ENCODE results near the gene LHCGR. TPM values are rescaled to one million over a fixed set of nuclear protein-coding genes. Genes with fewer than 3 reads are reported as not detected.

Gene LHCGR
- total and polyA plus RNA-seq, 2 experiments from 2014 or later, result 0.23 TPM; not detected in 1

DNA sequence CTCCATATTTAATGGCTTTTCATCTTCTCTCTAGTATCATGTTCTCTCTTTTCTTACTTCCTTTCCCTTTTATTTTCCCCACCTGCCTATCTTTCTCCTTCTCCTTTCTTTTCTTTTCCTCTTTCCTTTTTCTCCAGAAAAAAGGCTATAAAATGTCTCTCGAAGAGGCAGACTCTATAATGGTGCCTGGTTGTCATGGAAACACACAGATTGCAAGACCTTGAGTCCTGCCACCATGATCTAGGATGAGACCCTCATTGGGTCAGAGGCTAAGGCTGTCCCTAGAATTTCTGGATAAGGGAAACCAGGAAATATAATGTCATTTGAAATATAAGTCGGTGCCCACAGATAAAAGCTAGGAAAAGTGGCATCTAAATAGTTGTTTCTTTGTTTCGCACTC lies 36.5 kb upstream of the LHCGR start:
- no peak overlapping the region for H3K4me3 ChIP-seq
- WGBS (ENCODE audit: low lambda C conversion rate, missing lambda C conversion rate), result 84% methylated on average over 3 of the region's 3 CpGs

GRCh38 chr2:48790407-48791170 lies 35.1 kb upstream of the LHCGR start:
- H3K36me3 ChIP-seq (replicated peaks; ENCODE audit: insufficient read depth, low read depth), result no peaks in the 10 kb centered on the region
- no peak overlapping the region for H3K4me2 ChIP-seq
- WGBS (ENCODE audit: low lambda C conversion rate, missing lambda C conversion rate), result 80% methylated on average over 13 of the region's 13 CpGs
- no peaks in the 10 kb centered on the region for H3K79me2 ChIP-seq
- no peaks in the 10 kb centered on the region for H3K9me3 ChIP-seq (ENCODE audit: low read depth)
- H4K20me1 ChIP-seq (ENCODE audit: insufficient read depth, poor library complexity, severe bottlenecking), result no peaks in the 10 kb centered on the region
- DNase-seq (ENCODE audit: low spot score), result no peak
- no peaks in the 10 kb centered on the region for H3K27me3 ChIP-seq
- H3K4me3 ChIP-seq, result no peak overlapping the region
- no peak overlapping the region for H2AFZ ChIP-seq
- H3K4me1 ChIP-seq (ENCODE audit: insufficient read depth), result no peaks in the 10 kb centered on the region
- H3K27ac ChIP-seq, result no peak overlapping the region
- H3K9me2 ChIP-seq (replicated peaks; ENCODE audit: insufficient read depth), result no peaks in the 10 kb centered on the region
- TF ChIP-seq EZH2 (IDR thresholded peaks at IDR 0.05; ENCODE audit: borderline replicate concordance), result no peak
- TF ChIP-seq EZH2phosphoT487 (IDR thresholded peaks at IDR 0.05; ENCODE audit: low read depth, severe bottlenecking, unreplicated experiment), result no peak
- TF ChIP-seq, protein P1, sequence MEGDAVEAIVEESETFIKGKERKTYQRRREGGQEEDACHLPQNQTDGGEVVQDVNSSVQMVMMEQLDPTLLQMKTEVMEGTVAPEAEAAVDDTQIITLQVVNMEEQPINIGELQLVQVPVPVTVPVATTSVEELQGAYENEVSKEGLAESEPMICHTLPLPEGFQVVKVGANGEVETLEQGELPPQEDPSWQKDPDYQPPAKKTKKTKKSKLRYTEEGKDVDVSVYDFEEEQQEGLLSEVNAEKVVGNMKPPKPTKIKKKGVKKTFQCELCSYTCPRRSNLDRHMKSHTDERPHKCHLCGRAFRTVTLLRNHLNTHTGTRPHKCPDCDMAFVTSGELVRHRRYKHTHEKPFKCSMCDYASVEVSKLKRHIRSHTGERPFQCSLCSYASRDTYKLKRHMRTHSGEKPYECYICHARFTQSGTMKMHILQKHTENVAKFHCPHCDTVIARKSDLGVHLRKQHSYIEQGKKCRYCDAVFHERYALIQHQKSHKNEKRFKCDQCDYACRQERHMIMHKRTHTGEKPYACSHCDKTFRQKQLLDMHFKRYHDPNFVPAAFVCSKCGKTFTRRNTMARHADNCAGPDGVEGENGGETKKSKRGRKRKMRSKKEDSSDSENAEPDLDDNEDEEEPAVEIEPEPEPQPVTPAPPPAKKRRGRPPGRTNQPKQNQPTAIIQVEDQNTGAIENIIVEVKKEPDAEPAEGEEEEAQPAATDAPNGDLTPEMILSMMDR (IDR thresholded peaks at IDR 0.05; ENCODE audit: poor library complexity), result no peak

More for the DNA sequence above, 36.5 kb upstream of the LHCGR start:
- DNase-seq (ENCODE audit: low spot score), result no peak
- Histone ChIP-seq H3K9me2 (replicated peaks; ENCODE audit: insufficient read depth) (no peaks in the 10 kb centered on the region), H3K27me3 (no peaks in the 10 kb centered on the region), H3K9me3 (ENCODE audit: low read depth) (no peaks in the 10 kb centered on the region), H2AFZ (no peak overlapping the region), H3K79me2 (no peaks in the 10 kb centered on the region), H4K20me1 (ENCODE audit: insufficient read depth, poor library complexity, severe bottlenecking) (no peaks in the 10 kb centered on the region), H3K36me3 (replicated peaks; ENCODE audit: insufficient read depth, low read depth) (no peaks in the 10 kb centered on the region), H3K4me2 (no peak overlapping the region), H3K27ac (no peak overlapping the region), H3K4me1 (ENCODE audit: insufficient read depth) (no peaks in the 10 kb centered on the region)
- TF ChIP-seq EZH2 (IDR thresholded peaks at IDR 0.05; ENCODE audit: borderline replicate concordance) (no peak), EZH2phosphoT487 (IDR thresholded peaks at IDR 0.05; ENCODE audit: low read depth, severe bottlenecking, unreplicated experiment) (no peak)
- TF ChIP-seq, protein P1 (IDR thresholded peaks at IDR 0.05; ENCODE audit: poor library complexity), result no peak

- no peak overlapping the region for H3K4me3 ChIP-seq
- 86% methylated on average over 8 of the region's 8 CpGs for WGBS (ENCODE audit: low lambda C conversion rate, missing lambda C conversion rate)
- H3K4me1 ChIP-seq (ENCODE audit: insufficient read depth), result no peaks in the 10 kb centered on the region
- no peaks in the 10 kb centered on the region for H3K79me2 ChIP-seq
- H3K27me3 ChIP-seq, result no peaks in the 10 kb centered on the region
- no peaks in the 10 kb centered on the region for H3K9me3 ChIP-seq (ENCODE audit: low read depth)
- no peak overlapping the region for H2AFZ ChIP-seq
- no peaks in the 10 kb centered on the region for H4K20me1 ChIP-seq (ENCODE audit: insufficient read depth, poor library complexity, severe bottlenecking)
- no peak overlapping the region for H3K27ac ChIP-seq
- DNase-seq (ENCODE audit: low spot score), result no peak
- H3K4me2 ChIP-seq, result no peak overlapping the region
- H3K9me2 ChIP-seq (replicated peaks; ENCODE audit: insufficient read depth), result no peaks in the 10 kb centered on the region
- TF ChIP-seq, protein P1 (IDR thresholded peaks at IDR 0.05; ENCODE audit: poor library complexity), result no peak
- TF ChIP-seq EZH2phosphoT487 (IDR thresholded peaks at IDR 0.05; ENCODE audit: low read depth, severe bottlenecking, unreplicated experiment) (no peak), EZH2 (IDR thresholded peaks at IDR 0.05; ENCODE audit: borderline replicate concordance) (no peak)
- H3K36me3 ChIP-seq (replicated peaks; ENCODE audit: insufficient read depth, low read depth), result no peaks in the 10 kb centered on the region
Observed at GRCh38 chr2:48787580-48787979, 32.1 kb upstream of the LHCGR start.

All from hepatocyte (in vitro differentiated cells).